A673 (cell line): ENCODE data around the gene HAND2.

Experiments
- CTCF ChIP-seq: fragments of 300-800, 200-600 bp; sonication (generic); conservative IDR thresholded peaks from 2 replicates; pipeline ENCODE4 v1.5.1; 2017; ENCODE audit warnings: low read depth, mild to moderate bottlenecking, antibody characterized with exemption, low read length, moderate library complexity, mixed read lengths
- EZH2 ChIP-seq: fragments of 200-600 bp; sonication (generic); IDR thresholded peaks from 2 replicates; pipeline ENCODE4 v1.6.1; 2017; ENCODE audit warnings: borderline replicate concordance, low read depth, mild to moderate bottlenecking, mixed read lengths, antibody characterized with exemption, low read length; ENCODE audit not compliant: poor library complexity, severe bottlenecking

GRCh38 chr4:173564461-173564860, 34.4 kb upstream of the HAND2 start:
- TF ChIP-seq EZH2, result no peak
- no peak for TF ChIP-seq CTCF
